ENCODE results near the gene FBXO45.
"Not testable (repeated sequence)": the region's sequence is repeated elsewhere in the genome, so short reads cannot be mapped to it uniquely, and the experiment has no call there.

FBXO45 gene, protein sequence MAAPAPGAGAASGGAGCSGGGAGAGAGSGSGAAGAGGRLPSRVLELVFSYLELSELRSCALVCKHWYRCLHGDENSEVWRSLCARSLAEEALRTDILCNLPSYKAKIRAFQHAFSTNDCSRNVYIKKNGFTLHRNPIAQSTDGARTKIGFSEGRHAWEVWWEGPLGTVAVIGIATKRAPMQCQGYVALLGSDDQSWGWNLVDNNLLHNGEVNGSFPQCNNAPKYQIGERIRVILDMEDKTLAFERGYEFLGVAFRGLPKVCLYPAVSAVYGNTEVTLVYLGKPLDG

DNA sequence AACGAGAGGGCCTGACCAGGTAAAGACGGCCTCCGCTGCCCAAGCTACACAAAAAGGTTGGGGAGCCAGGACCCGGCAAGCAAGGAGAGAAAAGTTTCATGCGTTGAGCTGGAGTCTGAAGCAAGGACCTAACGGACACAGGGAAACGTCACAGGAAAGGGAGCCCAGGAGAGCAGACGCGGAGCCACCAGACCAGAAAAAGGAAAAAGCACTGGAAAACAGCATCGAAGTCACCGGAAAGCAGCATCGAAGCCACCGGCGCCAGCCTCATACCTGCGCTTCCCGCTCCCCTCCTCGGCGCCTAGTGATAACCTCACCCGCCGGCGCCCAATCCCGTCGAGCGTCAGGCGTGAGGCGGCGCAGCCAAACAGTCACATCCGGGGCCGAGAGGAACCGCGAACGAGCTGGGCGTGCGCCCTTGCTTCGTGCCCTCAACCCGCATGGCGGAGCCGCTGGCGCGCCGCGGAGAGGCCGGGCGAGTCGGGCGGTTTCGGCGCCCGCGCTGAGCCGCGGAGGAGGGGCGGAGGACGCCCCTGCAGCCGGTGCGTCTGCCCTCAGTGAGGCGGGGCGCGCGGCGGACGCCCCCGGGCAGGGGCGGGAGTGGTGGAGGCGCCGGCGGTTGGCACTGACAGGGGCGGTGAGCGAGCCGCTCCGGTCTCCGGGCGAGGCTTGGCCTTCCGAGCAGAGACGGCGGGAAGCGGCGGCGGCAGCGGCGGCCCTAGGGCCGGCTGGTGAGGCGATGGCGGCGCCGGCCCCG is at the start of gene FBXO45, which contains the start of gene WDR53:
Gene FBXO45, plus strand, starts transcription at position 415 of the 757 bp plus-strand sequence. Its CDS starts 325 bp downstream, at position 740.
Gene WDR53, minus strand, starts transcription at position 309 of the 757 bp plus-strand sequence. CDS start 7,079 bp downstream, outside the sequence.
- DNase-seq: peak; percentile 97

DNA sequence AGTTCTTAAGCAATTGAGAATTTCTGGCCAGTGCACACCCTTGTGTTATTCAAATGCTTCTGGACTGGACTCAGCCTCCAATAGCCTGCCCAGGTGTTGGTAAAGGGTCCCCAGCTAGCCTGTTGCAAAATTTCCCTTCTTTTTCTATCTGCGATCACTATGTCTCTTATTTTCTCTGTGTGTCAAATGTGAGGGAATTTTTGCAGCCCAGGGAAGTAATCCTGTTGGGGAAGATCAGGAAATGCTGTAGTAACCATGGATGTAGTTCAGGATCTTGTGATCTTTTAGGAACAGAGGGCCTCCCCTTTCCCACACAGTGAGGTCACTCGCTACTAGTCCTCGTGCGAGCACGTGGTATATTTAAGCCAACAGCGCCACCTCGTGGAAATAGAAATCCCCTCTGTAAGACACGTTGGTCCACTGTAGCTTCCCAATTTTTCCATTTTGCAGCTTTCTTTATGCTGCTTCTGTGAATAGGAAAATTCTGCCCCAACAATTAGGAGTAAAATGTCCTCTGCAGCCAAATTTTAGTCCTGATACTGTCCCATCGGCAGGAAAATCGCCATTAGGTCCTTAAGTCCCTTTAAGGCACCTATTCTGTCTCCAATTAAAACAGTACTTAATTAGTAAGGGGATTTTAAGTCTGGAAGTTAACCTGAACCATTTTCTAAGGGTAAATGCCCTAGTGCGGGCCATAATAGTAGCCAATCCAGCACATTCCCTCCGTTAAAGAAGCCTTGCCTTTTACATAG is 49.3 kb upstream of the FBXO45 start:
- DNase-seq: peak; percentile 59

DNA sequence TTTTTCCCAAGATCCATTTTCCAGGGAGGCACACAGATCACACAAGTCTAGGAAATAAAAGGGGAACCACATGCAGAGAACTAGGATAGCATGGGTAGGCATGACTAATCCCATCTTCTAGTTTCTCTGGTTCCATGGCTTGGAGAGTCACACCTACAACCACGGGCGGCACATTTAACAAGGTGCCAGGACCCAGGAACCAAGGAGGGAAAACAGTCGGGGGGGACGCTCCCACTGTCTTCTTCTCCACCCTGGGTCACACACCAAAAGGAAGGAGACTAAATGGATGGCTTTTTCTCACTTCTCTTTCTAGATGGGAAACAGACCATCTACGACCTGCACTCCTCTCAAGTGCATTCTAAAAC is 48.8 kb upstream of the FBXO45 start:
- no peak for DNase-seq

DNA sequence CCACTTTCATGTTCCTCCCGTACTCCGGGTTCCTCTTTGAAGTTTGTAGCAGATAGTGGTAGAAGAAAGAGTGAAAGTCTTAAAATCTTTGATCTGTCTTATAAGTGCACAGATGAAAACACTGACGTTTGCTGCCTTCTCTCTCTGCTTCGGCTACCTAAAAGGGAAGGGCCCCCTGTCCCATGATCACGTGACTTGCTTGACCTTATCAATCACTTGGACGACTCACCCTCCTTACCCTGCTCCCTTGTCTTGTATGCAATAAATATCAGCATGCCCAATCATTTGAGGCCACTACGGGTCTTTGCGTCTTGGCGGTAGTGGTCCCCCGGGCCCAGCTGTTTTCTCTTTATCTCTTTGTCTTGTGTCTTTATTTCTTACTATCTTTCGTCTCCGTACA is 47.2 kb upstream of the FBXO45 start:
- not testable (repeated sequence) for DNase-seq

DNA sequence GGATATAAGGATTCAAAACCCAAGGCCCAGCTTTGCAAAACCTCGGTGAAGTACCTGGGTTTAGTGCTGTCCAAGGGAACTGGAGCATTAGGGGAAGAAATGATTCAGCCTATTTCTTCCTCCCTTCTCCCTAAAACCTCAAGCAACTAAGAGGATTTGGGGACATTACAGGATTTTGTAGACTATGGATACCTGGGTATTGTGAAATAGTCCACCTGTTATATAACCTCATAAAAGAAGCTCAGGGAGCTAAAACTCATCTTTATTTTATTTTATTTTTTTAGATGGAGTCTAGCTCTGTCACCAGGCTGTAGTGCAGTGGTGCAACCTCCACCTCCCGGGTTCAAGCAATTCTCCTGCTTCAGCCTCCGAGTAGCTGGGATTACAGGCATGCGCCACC is 44.6 kb upstream of the FBXO45 start:
- no peak for DNase-seq

DNA sequence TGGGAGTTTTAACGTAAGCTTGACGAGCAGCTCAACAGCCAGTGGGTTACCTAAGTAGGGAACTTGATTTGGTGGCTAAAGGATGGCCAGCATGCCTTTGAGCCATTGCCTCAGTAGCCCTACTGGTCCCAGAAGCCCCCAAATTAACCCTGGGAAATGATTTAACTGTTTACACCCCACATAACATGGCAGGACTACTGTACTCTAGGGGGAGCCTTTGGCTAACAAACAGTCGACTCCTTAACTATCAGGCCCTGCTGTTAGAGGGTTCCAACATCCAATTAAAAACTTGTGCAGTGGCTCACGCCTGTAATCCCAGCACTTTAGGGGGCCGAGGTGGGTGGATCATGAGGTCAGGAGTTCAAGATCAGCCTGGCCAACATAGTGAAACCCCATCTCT is 43.9 kb upstream of the FBXO45 start:
- DNase-seq: no peak

DNA sequence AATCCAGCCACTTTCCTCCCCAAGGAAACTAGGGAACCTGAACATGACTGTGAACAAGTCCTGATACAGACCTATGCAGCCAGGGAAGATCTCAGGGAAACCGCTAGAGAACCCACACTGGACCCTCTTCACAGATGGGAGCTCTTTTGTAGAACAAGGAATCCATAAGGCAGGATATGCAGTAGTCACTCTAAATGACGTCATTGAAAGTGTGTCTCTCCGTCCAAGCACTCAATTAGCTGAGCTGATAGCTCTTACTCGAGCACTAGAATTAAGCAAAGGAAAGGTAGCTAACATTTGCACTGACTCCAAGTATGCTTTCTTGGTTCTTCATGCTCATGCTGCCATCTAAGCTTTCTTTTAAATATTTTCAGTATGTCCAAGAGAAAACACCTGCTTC is 43.3 kb upstream of the FBXO45 start:
- no peak for DNase-seq

DNA sequence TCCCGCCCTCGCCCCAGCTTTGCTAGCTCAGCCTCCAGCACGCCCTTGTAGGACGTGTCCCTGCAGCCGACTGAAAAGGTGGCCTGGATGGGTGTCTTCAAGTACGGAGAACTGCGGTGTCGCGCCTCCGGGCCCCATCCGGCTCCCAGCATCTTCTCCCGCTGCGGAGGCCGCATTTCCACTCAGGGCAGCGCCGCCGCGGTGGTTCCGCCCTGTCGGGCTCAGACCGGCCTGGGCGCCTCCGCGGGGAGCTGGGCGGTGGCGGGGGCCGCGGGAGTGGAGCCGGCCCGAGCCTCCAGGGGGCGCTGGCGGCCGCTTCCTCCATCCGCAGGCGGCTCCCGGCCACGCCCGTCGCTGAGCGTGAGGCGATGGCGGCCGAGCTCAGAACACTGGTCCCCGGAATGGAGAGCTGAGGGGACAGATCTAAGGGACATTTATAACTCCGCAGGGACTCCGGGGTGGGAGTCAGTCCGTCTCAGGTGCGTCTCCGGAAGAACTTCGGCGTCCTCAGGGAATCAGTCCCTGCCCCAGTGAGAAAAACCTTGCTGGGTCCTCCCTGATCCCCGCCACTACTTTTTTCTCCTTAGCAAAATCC is 39.7 kb upstream of the FBXO45 start:
- DNase-seq: peak; percentile 72

DNA sequence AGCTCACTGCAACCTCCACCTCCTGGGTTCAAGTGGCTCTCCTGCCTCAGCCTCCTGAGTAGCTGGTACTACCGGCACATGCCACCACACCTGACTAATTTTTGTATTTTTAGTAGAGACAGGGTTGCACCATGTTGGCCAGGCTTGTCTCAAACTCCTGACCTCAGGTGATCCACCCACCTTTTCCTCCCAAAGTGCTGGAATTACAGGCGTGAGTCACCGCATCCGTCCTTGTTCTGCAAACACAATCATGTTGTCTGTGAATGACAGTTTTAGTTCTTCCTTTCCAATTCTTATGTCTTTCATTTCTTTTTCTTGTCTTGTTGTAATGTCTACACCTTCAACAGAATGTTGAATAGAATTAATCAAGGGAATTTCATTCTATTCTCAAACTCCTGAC is 37.0 kb upstream of the FBXO45 start:
- no peak for DNase-seq

DNA sequence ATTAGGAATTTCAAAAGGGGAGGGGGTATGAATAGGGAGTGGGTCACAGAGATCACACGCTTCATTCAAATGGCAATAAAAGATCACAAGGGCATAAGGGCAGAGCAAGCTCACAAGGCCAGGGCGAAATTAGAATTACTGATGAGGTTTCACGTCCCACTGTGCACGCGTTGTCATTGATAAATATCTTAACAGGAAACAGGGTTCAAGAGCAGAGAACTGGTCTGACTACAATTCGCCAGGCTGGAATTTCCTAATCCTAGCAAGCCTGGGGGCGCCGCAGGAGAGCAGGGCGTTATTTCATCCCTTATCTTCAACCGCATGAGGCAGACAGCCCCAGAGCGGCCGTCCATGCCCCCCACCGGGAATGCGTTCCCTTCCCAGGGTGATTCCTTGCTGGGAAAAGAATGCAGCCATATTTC is 35.2 kb upstream of the FBXO45 start:
- DNase-seq: no peak

DNA sequence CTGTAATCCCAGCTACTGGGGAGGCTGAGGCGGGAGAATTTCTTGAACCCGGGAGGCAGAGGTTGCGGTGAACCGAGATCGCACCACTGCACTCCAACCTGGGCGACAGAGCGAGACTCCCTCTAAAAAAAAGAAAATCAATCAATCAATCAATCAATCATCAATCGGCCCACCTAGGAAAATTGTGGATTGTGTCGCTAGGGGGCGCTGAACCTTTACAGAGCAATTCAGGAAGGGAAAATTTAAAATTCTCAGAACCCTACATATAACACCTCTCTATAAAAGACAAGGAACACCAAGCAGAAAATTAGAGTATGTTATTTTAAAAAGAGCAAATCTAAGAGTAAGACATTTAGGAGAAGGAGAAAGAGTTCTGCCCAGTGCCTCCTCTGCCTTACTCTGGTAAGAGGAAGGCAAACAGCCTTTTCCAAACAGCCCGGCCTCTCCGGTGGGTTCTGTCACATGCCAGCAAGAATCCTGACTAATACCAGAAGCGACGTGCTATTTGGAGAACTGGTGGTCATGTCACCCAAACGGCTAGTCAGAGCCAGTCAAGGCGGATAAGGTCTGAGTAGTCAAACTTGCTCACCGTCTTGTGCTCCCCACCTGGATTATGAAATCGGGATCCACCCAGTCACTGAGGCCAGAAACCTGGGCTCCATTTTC is 31.0 kb upstream of the FBXO45 start:
- peak; percentile 20 for DNase-seq

DNA sequence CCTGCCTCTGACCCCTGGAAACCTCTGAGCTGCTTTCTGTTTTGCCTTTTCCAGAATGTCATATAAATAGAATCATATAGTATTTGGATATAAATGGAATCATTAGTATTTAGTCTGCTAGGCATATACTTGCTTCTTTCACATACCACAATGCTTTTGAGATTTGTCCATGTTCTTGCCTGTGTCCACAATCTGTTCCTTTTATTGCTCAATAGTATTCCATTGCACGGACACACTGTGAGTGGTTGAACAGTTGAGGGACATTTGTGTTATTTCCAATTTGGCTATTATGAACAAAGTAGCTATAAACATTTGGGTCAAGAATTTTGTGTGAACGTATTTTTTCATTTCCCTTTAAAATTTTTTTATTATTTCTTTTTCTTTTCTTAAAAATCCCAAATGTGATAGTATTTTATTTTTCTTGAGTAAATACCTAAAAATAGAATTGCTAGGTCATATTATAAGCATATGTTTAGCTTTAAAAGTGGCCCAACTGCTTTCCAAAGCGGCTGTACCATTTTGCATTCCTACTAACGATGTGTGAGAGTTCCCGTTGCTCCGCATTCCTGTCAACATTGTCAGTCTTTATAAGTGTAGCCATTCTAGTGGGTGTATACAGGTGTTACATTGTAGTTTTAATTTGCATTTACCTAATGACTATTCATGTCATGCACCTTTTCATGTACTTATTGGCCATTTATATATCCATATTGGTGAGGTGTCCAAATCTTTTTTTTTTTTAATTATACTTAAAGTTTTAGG is 26.6 kb upstream of the FBXO45 start:
- no peak for DNase-seq

DNA sequence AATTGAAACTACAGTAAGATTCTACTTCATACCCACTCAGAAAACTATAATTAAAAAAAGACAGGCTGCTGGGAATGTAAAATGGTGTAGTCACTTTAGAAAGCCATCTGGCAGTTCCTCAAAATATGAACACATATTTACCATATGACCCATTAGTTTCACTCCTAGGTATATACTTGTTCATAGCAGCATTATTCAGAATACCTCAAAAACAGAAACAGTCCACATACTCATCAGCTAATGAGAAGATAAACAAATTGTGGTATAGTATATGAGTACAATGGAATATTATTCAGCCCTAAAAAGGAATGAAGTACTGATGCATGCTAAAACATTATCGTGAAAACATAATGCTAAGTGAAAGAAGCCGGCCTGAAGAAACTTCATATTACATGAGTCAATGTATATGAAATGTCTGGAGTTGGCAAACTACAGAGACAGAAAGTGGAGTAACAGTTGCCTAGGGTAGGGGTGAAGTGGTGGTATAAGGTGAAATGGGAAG is 23.9 kb upstream of the FBXO45 start:
- DNase-seq: no peak

DNA sequence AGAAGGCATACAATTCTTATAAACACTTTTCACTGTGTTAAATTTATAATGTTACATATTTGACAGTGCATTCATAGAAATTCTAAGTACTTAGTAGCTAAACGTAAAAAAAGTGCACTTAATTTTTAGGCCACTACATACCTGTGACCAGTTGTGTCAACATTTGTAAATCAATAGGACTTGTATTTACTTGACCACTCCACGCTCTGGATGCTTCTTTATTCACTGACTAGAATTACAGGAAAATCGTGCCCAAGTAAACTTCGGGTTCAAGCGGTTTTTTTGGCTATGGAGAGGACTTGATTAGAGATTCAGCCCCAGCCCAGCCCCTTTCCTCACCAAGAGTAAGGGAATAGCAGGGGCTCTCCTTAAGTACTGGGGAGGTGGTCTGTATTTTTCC is 21.9 kb upstream of the FBXO45 start:
- DNase-seq: no peak

DNA sequence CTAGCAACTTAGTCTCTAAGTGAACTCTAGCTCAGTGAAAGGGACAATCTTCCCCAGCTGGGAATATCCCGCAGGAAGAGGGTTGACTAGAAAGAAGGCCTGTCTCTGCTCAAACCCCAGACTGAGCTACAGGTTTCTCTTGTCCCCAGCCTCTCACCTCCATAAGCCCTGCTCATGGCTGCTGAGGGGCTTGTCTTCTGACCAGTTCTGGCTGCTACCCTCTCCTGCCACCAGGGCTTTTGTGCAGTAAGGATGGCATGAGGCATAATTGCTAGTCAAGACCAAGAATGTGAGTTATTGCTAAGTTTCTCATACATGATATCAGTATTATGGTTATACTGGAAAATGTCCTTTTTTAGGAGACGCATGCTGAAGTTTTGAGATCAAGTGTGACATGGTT is 21.4 kb upstream of the FBXO45 start:
- DNase-seq: no peak

DNA sequence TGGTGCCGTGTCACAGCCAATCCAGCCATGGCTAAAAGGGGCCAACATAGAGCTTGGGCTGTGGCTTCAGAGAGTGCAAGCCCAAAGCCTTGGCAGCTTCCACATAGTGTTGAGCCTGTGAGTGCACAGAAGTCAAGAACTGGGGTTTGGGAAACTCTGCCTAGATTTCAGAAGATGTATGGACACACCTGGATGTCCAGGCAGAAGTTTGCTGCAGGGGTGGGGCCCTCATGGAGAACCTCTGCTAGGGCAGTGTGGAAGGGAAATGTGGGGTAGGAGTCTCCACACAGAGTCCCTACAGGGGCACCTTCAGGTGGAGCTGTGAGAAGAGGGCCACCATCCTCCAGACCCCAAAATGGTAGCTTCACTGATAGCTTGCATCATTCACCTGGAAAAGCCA is 19.1 kb upstream of the FBXO45 start:
- not testable (repeated sequence) for DNase-seq

DNA sequence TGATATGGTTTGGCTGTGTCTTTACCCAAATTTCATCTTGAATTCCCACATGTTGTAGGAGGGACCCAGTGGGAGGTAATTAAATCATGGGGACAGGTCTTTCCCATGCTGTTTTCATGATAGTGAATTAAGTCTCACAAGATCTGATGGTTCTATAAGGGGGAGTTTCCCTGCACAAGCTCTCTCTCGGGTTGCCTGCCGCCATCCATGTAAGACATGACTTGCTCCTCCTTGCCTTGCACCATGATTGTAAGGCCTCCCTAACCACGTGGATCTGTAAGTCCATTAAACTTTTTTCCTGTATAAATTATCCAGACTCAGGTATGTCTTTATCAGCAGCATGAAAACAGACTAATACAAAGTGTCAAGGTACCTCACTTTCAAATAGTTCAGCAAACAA is 18.3 kb upstream of the FBXO45 start:
- not testable (repeated sequence) for DNase-seq

DNA sequence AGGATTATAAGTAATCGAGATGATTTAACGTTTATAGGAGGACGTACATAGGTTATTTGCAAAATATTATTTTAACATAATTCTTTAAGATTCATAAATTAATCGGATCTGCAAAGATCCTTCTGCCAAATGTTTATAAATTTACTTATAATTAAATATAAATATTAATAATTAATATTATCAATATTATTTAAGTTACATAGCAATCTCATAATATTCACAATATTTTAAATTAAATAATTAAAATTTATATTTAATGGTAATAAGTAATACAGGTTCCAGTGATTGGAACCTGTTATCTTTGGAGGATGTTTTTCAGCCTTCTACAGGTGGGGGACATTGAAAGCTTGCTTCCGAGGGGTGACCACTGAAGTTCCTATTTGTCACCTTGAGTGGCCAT is 16.2 kb upstream of the FBXO45 start:
- no peak for DNase-seq

DNA sequence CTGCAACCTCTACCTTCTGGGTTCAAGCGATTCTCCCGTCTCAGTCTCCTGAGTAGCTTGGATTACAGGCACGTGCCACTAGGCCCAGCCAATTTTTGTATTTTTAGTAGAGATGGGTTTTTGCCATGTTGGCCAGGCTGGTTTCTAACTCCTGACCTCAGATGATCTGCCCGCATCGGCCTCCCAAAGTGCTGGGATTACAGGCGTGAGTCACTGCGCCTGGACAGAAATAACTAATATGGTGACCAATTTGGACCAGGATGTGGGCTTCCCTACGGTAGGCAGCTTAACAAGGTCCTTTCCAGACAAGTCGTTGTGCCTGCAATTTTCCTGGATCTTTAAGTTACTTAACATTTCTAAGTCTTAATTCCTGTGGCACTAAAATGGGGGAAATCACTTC is 14.9 kb upstream of the FBXO45 start:
- DNase-seq: no peak

DNA sequence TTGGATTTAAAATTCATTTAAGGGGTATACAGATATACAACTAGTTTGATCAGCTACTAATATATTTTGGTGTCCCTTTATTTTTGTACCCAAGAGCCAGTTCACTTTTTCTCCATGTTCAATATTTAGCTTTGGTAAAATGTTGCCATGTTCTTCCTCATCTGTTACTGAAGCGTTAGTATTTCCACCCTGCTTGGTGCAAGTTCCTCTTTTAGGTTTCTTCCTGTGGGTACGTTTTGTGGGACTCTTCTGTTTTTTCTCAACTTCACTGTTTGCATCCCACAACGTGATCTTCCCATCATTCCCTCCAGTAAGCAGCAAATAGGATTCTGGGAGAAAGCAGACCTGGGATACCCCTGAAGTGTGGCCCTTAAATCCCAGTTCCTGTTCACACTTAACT is 14.3 kb upstream of the FBXO45 start:
- DNase-seq: no peak

DNA sequence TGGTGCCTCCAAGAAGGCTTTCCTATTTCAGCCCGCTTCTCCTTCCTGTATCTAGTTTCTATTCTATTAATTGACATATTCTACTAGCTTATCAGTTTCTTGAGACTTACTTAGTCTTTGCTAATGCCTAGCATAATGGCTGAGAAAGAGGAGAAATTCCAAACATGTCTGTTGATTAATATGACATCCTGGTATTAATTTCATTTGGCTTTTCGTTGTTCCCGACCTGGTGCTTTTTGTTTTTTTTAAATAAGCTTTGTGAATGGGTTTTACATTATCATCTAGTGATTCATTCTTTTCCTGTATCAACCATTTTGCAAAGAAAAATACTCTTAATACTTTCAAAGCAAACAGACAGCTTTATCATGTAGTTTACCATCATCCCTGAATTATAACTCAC is 13.2 kb upstream of the FBXO45 start:
- no peak for DNase-seq

DNA sequence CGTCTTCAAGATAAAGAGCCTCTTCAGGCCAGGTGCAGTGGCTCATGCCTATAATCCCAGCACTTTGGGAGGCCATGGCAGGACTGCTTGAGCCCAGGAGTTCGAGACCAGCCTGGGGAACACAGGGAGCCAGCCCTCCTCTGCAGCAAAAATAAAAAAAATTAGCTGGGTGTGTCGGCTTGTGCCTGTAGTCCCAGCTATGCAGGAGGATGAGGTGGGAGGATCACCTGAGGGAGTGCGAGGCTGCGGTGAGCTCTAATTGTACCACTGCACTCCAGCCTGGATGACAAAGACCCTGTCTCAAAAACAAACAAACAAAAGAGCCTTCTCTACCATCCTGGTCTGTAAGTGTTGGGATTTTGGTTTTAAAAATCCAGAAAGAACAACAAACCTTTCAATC is 11.2 kb upstream of the FBXO45 start:
- no peak for DNase-seq

Data from NCI-H2029 (cell line).